Naive thymus-derived CD4-positive, alpha-beta T cell (primary cell): ENCODE results near the gene HOXA6. TPM values are rescaled to one million over a fixed set of nuclear protein-coding genes. Genes with fewer than 3 reads are reported as not detected.

Experiments used
- ATAC-seq: fragments of 150-1000 bp; cut with Tn5 transposase; 2 replicates; pipeline ENCODE4 v1.10.0; 2021; ENCODE audit warnings: mild to moderate bottlenecking, moderate library complexity
- CTCF ChIA-PET: fragments of 350-600 bp; sonication (Branson Sonifier 250); formaldehyde crosslinking; loops from one replicate; lab custom pipeline; 2021; ENCODE audit warnings: antibody characterized with exemption; lab: Charles Lee
- POLR2A ChIA-PET: fragments of 350-600 bp; sonication (Branson Sonifier 250); formaldehyde crosslinking; loops from one replicate; lab custom pipeline; 2021; ENCODE audit warnings: antibody characterized with exemption, inconsistent platforms; lab: Charles Lee
- DNase-seq, 9 donors: peaks; one replicate each; pipeline versions ENCODE4 v3.0.0 to v3.0.0-alpha.2; 2020 to 2022; ENCODE audit warnings: mixed read lengths in 1 of 9
- H3K27ac ChIP-seq: one replicate; pipeline ENCODE4 v1.7.0; 2013; ENCODE audit warnings: mild to moderate bottlenecking, low read depth, low read length, moderate library complexity
- H3K27me3 ChIP-seq, 2 donors: one replicate each; pipeline ENCODE4 v1.7.0; 2013; ENCODE audit warnings: low read length in 2 of 2, mild to moderate bottlenecking in 2 of 2, moderate library complexity in 2 of 2; ENCODE audit not compliant: control insufficient read depth in 2 of 2, insufficient read depth in 2 of 2
- H3K36me3 ChIP-seq, 3 experiments: 1 replicate in 2 of 3; 2 replicates in 1 of 3; pipeline ENCODE4 v1.7.0; 2013; ENCODE audit warnings: low read length in 3 of 3, mild to moderate bottlenecking in 3 of 3, moderate library complexity in 1 of 3; ENCODE audit not compliant: insufficient read depth in 3 of 3, control insufficient read depth in 2 of 3
- H3K4me1 ChIP-seq, 2 donors: one replicate each; pipeline ENCODE4 v1.7.0; 2013; ENCODE audit warnings: low read length in 2 of 2, mild to moderate bottlenecking in 2 of 2, moderate library complexity in 1 of 2; ENCODE audit not compliant: control insufficient read depth in 2 of 2, insufficient read depth in 2 of 2
- H3K4me3 ChIP-seq: 2 replicates; pipeline ENCODE4 v1.7.0; 2013; ENCODE audit warnings: mild to moderate bottlenecking, low read length
- H3K9me3 ChIP-seq, 3 experiments: 1 replicate in 2 of 3; 2 replicates in 1 of 3; pipeline ENCODE4 v1.7.0; 2013; ENCODE audit warnings: low read length in 3 of 3; ENCODE audit not compliant: control insufficient read depth in 2 of 3
- H3K27ac Mint-ChIP-seq, 9 donors: one replicate each; pipeline ENCODE4 v1.8.0; 2020 to 2022; ENCODE audit warnings: mixed read lengths in 9 of 9, mild to moderate bottlenecking in 8 of 9, moderate library complexity in 5 of 9, inconsistent platforms in 2 of 9
- H3K27me3 Mint-ChIP-seq, 5 donors: one replicate each; pipeline ENCODE4 v1.8.0; 2021 to 2022; ENCODE audit warnings: mixed read lengths in 5 of 5, mild to moderate bottlenecking in 1 of 5
- H3K36me3 Mint-ChIP-seq, 5 donors: one replicate each; pipeline ENCODE4 v1.8.0; 2020 to 2022; ENCODE audit warnings: mixed read lengths in 5 of 5, mild to moderate bottlenecking in 3 of 5, inconsistent platforms in 1 of 5
- H3K4me1 Mint-ChIP-seq, 7 donors: one replicate each; pipeline ENCODE4 v1.8.0; 2020 to 2022; ENCODE audit warnings: mixed read lengths in 7 of 7, mild to moderate bottlenecking in 3 of 7, inconsistent platforms in 1 of 7
- H3K4me3 Mint-ChIP-seq, 10 donors: one replicate each; pipeline ENCODE4 v1.8.0; 2020 to 2022; ENCODE audit warnings: mild to moderate bottlenecking in 10 of 10, mixed read lengths in 10 of 10, moderate library complexity in 6 of 10, inconsistent platforms in 2 of 10
- H3K9me3 Mint-ChIP-seq, 11 donors: one replicate each; pipeline ENCODE4 v1.8.0; 2020 to 2022; ENCODE audit warnings: mixed read lengths in 11 of 11, mild to moderate bottlenecking in 4 of 11, inconsistent platforms in 1 of 11, moderate library complexity in 1 of 11
- intact Hi-C, 2 donors: fragments of 100-400 bp; cut with micrococcal nuclease; formaldehyde crosslinking; loops; one replicate each; pipeline ENCODE4 v1.15.1; 2023
- polyA plus RNA-seq, 2 donors: library from polyadenylated mRNA; unstranded; fragments of 300-500 nt; fragmentation: Illumina TruSeq; gene quantifications; one replicate each; pipeline ENCODE4 v1.2.3, GENCODE V29; 2021
- total RNA-seq, 6 experiments: library from RNA in 5 of 6; stranded (reverse) in 5 of 6; gene quantifications; 1 replicate in 5 of 6; 2 replicates in 1 of 6; pipeline ENCODE4 v1.2.3 and lab custom pipeline; 2021 to 2026

HOXA6 gene
- total and polyA plus RNA-seq, 7 experiments from 2014 or later: 0.32 to 0.49 TPM; not detected in 5

GRCh38 chr7:27137640-27138315, 9.8 kb downstream of the HOXA6 start:
- no peak for ATAC-seq
- H3K4me3 ChIP-seq: no peak overlapping the region
- intact Hi-C loops: no loop called here
- no peak overlapping the region for H3K27ac ChIP-seq
- Mint-ChIP-seq H3K27me3 (peaks cover 54 to 76% (median 70%) of the 10 kb centered on the region in 5 donors), H3K36me3 (peaks cover 0 to 3% (median 0%) of the 10 kb centered on the region in 5 donors), H3K4me3 (no peak overlapping the region), H3K27ac (no peak overlapping the region), H3K4me1 (peaks cover 0 to 18% (median 3%) of the 10 kb centered on the region in 7 donors), H3K9me3 (peaks cover 0 to 2% (median 0%) of the 10 kb centered on the region in 11 donors)
- H3K27me3 ChIP-seq: peaks cover 0 to 6% of the 10 kb centered on the region in 2 donors
- POLR2A ChIA-PET: no interaction called here
- CTCF ChIA-PET: no interaction called here
- H3K9me3 ChIP-seq: no peaks in the 10 kb centered on the region
- H3K4me1 ChIP-seq: no peaks in the 10 kb centered on the region
- H3K36me3 ChIP-seq: no peaks in the 10 kb centered on the region
- no peak for DNase-seq

GRCh38 chr7:27134392-27134791, 13.2 kb downstream of the HOXA6 start:
- ATAC-seq (no peak), DNase-seq (no peak)
- Mint-ChIP-seq H3K27ac (no peak overlapping the region), H3K36me3 (peaks cover 0 to 3% (median 0%) of the 10 kb centered on the region in 5 donors), H3K9me3 (no peaks in the 10 kb centered on the region), H3K4me3 (no peak overlapping the region), H3K27me3 (peaks cover 53 to 71% (median 65%) of the 10 kb centered on the region in 5 donors), H3K4me1 (peaks cover 0 to 18% (median 2%) of the 10 kb centered on the region in 7 donors)
- Histone ChIP-seq H3K27me3 (peaks cover 0 to 6% of the 10 kb centered on the region in 2 donors), H3K27ac (no peak overlapping the region), H3K36me3 (no peaks in the 10 kb centered on the region), H3K9me3 (no peaks in the 10 kb centered on the region), H3K4me3 (no peak overlapping the region), H3K4me1 (no peaks in the 10 kb centered on the region)
- ChIA-PET CTCF (no interaction called here), POLR2A (no interaction called here)
- intact Hi-C loops: loop anchor here in 1 of 2 donors (5.0 kb wide), 1 partner anchor 37 kb away; the partner anchor contains the start of gene HOXA1

DNA sequence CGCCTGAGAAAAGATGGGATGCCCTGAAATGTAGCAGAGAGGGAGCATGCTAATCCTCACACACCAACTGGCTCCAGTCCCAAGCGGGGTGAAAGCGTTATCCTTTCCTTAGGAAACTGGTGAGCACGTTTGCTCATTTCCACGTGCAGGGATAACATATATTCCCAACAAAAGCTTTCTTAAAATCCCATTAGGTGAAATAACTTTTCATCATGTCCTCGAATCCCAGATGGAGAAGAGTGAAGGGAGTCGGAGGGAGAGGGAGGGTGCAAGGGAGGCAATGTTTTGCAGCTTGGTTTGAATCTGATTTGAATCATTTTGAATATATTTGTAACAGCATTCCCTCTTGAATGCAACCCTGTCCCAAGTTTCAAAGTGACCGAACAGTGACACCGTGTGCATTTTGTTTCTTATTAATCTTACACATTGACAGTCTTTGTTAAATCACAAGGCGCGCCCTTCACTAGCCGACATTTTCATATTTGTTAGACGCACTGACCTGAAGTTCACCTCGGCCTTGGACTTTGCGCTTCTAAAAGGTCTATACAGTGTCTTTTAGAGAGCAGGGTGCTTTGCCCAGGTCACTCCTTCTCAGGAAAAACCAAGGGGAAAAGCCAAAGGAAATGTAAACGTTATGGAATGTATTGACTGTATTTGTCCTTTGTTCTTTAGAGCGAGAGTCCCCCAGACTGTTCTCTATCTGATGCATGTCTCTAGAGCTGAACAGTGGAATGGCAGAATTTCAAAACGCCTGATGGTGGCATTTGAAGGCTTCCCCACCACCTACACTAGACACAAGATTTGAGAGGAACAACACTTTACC, 14.0 kb downstream of the HOXA6 start:
- Mint-ChIP-seq H3K4me3 (peak overlapping the region in 1 of 10 donors; percentile 33), H3K36me3 (peaks cover 0 to 2% (median 0%) of the 10 kb centered on the region in 5 donors), H3K9me3 (no peaks in the 10 kb centered on the region), H3K4me1 (peaks cover 0 to 18% (median 2%) of the 10 kb centered on the region in 7 donors), H3K27me3 (peaks cover 53 to 73% (median 67%) of the 10 kb centered on the region in 5 donors), H3K27ac (no peak overlapping the region)
- POLR2A ChIA-PET: no interaction called here
- DNase-seq (no peak), ATAC-seq (no peak)
- Histone ChIP-seq H3K36me3 (no peaks in the 10 kb centered on the region), H3K9me3 (no peaks in the 10 kb centered on the region), H3K27ac (no peak overlapping the region), H3K4me1 (no peaks in the 10 kb centered on the region), H3K4me3 (no peak overlapping the region), H3K27me3 (peaks cover 0 to 6% of the 10 kb centered on the region in 2 donors)
- CTCF ChIA-PET: no interaction called here
- intact Hi-C loops: loop anchor here in 1 of 2 donors (5.0 kb wide), 1 partner anchor 36 kb away; the partner anchor contains the start of gene HOXA1

- no peak overlapping the region for H3K4me3 Mint-ChIP-seq
- no peaks in the 10 kb centered on the region for H3K9me3 Mint-ChIP-seq
- H3K36me3 ChIP-seq: no peaks in the 10 kb centered on the region
- H3K27me3 Mint-ChIP-seq: peaks cover 46 to 73% (median 62%) of the 10 kb centered on the region in 5 donors
- H3K36me3 Mint-ChIP-seq: peaks cover 0 to 2% (median 0%) of the 10 kb centered on the region in 5 donors
- ChIA-PET CTCF (no interaction called here), POLR2A (no interaction called here)
- peaks cover 0 to 6% of the 10 kb centered on the region in 2 donors for H3K27me3 ChIP-seq
- DNase-seq: no peak
- ATAC-seq: no peak
- H3K27ac Mint-ChIP-seq: no peak overlapping the region
- no peak overlapping the region for H3K27ac ChIP-seq
- intact Hi-C loops: loop anchor here in 1 of 2 donors (5.0 kb wide), 1 partner anchor 36 kb away; the partner anchor contains the start of gene HOXA1
- H3K4me1 Mint-ChIP-seq: peaks cover 0 to 18% (median 4%) of the 10 kb centered on the region in 7 donors
- H3K9me3 ChIP-seq: no peaks in the 10 kb centered on the region
- no peaks in the 10 kb centered on the region for H3K4me1 ChIP-seq
- no peak overlapping the region for H3K4me3 ChIP-seq
These were observed 14.6 kb downstream of the HOXA6 start for GRCh38 chr7:27132978-27133377.

- peak overlapping the region in 1 of 10 donors; percentile 72 for H3K4me3 Mint-ChIP-seq
- intact Hi-C loops: loop anchor here in 1 of 2 donors (5.0 kb wide), 1 partner anchor 35 kb away; the partner anchor contains the start of gene HOXA1
These were observed 15.4 kb downstream of the HOXA6 start for GRCh38 chr7:27132214-27132613.

DNA sequence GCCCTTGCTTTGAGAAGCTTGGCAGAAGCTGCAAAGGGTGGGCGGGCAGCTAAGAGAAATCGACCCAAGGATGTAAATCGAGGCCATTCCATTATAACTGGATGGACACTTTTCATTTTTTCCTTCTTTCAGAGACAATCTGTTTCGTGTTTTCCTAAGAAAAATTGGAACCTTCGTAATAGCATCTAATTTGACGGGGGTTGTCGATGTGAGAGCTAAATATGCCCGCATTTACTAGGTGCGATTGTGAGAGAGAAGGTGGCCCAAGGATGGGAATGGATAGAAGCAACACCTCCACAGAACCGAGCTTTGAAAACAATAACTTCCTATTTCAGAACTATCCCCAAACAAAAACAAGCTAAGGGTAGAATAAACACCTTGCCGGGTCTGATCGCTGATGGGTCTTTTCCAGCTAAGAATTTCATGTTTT, 16.2 kb downstream of the HOXA6 start:
- no peaks in the 10 kb centered on the region for H3K4me1 ChIP-seq
- intact Hi-C loops: loop anchor here (2.0 to 5.0 kb wide), 2 partner anchors 34 to 35 kb away; partner anchors contain the start of gene HOXA1 (in 1 of the 2)
- H3K9me3 Mint-ChIP-seq: no peaks in the 10 kb centered on the region
- H3K9me3 ChIP-seq: no peaks in the 10 kb centered on the region
- peaks cover 0 to 18% (median 4%) of the 10 kb centered on the region in 7 donors for H3K4me1 Mint-ChIP-seq
- peak overlapping the region; percentile 72 for H3K4me3 ChIP-seq
- peaks cover 34 to 72% (median 61%) of the 10 kb centered on the region in 5 donors for H3K27me3 Mint-ChIP-seq
- H3K36me3 Mint-ChIP-seq: peaks cover 0 to 2% (median 0%) of the 10 kb centered on the region in 5 donors
- H3K27me3 ChIP-seq: peaks cover 0 to 6% of the 10 kb centered on the region in 2 donors
- no peaks in the 10 kb centered on the region for H3K36me3 ChIP-seq
- CTCF ChIA-PET: no interaction called here
- ATAC-seq: no peak
- POLR2A ChIA-PET: no interaction called here
- H3K27ac ChIP-seq: peak overlapping the region; percentile 63
- H3K4me3 Mint-ChIP-seq: peak overlapping the region; percentile 28 to 88 (median 68)
- H3K27ac Mint-ChIP-seq: peak overlapping the region in 5 of 9 donors; percentile 29 to 73 (median 51)
- no peak for DNase-seq

More at GRCh38 chr7:27132214-27132613, 15.4 kb downstream of the HOXA6 start:
- Histone ChIP-seq H3K36me3 (no peaks in the 10 kb centered on the region), H3K27ac (no peak overlapping the region), H3K27me3 (peaks cover 0 to 6% of the 10 kb centered on the region in 2 donors), H3K4me3 (no peak overlapping the region), H3K4me1 (no peaks in the 10 kb centered on the region), H3K9me3 (no peaks in the 10 kb centered on the region)
- H3K36me3 Mint-ChIP-seq: peaks cover 0 to 2% (median 0%) of the 10 kb centered on the region in 5 donors
- no peaks in the 10 kb centered on the region for H3K9me3 Mint-ChIP-seq
- H3K27me3 Mint-ChIP-seq: peaks cover 39 to 73% (median 62%) of the 10 kb centered on the region in 5 donors
- H3K27ac Mint-ChIP-seq: peak overlapping the region in 1 of 9 donors; percentile 73
- peaks cover 0 to 18% (median 4%) of the 10 kb centered on the region in 7 donors for H3K4me1 Mint-ChIP-seq
- DNase-seq (no peak), ATAC-seq (no peak)
- ChIA-PET POLR2A (no interaction called here), CTCF (no interaction called here)
